Measurements from ENCODE around the gene SERPINB6.
"Not testable (repeated sequence)": the region's sequence is repeated elsewhere in the genome, so short reads cannot be mapped to it uniquely, and the experiment has no call there.

The SERPINB6 gene

DNA sequence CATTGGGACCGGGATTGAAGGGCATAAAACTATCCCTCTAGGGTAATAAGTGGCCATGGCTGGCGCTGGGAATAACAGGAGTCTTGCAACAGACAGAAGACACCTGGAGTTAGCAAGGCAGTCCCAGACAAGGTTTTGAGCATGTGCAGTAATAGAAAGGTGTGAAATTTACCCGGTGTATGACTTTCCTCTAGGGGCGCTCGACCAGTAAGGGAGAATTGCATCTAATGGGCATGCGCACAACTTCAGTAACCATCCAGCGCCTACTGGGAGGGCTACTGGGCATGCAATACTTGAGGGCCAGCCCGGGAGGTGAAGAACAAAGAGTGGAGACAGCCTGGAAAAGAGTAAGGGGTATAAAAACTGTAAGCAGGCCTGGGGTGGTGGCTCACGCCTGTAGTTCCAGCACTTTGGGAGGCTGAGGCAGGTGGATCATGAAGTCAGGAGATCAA is 32.7 kb downstream of the SERPINB6 start:
- no peak for DNase-seq (ENCODE audit: low read depth)

- no peak for DNase-seq (ENCODE audit: low read depth)
Measured at GRCh38 chr6:2938004-2938631, 33.2 kb downstream of the SERPINB6 start.

- DNase-seq (ENCODE audit: low read depth): no peak
Measured at GRCh38 chr6:2937627-2938003, 33.8 kb downstream of the SERPINB6 start.

DNA sequence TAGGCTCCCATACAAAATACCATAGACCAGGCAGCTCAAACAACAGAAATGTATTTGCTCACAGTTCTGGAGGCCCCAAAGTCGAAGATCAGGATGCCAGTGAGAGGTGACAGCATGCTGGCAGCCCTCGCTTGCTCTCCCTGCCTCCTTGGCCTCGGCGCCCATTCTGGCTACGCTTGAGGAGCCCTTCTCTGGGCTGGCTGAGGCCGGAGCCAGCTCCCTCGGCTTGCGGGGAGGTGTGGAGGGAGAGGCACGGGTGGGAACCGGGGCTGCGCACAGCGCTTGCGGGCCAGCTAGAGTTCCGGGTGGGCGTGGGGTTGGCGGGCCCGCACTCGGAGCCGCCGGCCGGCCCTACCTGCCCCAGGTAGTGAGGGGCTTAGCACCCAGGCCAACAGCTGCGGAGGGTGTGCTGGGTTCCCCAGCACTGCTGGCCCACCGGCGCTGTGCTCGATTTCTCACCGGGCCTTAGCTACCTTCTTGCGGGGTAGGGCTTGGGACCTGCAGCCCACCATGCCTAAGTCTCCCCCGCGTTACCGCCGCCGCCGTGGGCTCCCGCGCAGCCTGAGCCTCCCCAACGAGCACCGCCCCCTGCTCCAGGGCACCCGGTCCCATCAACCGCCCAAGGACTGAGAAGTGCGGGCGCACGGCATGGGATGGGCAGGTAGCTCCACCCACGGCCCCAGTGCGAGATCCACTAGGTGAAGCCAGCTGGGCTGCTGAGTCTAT is 35.6 kb downstream of the SERPINB6 start:
- no peak for DNase-seq (ENCODE audit: low read depth)

DNA sequence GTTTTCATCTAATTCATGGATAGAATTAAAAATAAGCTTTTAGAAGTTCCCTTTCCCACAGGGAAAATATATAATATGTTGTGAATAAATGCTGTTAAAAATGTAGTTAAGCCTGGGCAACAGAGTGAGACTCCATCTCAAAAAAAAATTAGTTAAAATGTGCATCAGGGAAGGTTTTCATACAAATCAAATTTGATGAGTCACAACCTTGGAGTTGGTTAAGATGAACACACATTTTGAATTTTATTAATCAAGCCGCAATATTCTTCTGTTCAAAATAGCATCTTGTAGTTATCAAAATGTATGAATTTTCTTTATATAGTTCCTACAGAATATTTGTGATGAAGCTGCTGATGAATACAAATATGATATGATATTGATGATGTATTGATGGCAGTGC is 37.3 kb downstream of the SERPINB6 start:
- DNase-seq (ENCODE audit: low read depth): no peak

DNA sequence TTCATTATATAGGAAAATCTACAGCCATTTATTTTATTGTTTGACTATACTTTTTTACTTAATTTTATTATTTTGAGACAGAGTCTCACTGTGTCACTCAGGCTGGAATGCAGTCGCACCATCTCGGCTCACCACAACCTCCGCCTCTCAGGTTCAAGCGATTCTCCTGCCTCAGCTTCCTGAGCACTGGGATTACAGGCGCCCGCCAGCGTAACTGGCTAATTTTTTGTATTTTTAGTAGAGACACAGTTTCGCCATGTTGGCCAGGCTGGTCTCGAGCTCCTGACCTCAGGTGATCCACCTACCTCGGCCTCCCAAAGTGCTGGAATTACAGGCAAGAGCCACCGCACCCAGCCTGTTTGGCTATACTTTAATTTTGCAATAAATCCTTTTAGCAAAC is 38.5 kb downstream of the SERPINB6 start:
- not testable (repeated sequence) for DNase-seq (ENCODE audit: low read depth)

DNA sequence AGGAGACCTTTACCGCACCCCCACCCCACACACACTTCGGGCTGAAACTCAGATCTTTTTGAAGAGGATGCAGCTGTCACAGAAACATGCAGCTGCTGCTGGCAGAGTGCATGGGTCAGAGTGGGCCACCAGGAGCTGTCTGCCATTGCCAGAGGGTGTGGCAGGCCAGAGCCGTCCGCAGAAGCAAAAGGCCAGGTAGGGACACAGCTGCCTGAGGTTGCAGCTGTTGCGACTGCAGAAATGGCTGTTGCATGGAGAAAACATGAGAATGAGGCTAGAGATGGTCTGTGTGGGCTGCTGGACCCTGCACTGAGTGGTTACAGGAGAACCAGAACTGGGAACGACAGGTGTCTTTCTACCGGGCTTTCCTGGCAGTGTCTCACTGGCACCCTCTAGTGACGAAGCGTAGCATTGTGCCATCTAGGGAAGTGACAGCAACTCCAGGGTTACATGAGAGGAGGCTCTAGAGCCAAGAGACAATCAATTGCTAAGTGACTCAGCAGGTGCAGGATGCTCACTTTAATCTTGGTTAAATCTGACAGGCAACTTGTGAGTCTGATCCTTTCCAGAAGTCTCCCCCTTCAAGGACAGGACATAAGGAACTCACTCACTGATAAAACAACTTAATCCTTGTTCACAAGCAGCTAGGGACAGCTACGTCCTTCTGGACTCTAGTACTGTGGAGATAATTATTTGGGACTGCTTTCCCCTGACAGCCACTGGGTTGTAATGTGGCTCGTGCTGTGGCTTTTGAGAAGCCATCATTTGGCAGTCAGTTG is 39.2 kb downstream of the SERPINB6 start:
- DNase-seq (ENCODE audit: low read depth): peak; percentile 84

DNA sequence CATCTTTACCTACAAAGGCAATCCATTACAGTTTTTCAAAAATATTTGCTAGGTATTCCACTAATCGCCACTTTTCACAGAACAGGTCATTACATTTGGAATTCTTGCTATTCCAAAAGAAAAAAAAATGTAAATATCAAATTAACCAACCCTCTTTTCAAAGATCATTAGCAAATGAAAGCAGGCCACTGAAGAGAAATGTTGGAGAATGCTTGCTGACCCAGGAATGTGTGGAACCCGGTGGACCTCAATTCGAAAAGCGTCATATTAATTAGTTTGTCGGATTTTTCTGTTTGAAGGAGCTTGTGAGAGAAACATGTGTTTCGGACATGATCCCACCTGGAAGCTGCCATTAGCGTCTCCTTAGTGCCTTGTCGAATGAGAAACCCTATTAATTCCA is 40.3 kb downstream of the SERPINB6 start:
- no peak for DNase-seq (ENCODE audit: low read depth)

DNA sequence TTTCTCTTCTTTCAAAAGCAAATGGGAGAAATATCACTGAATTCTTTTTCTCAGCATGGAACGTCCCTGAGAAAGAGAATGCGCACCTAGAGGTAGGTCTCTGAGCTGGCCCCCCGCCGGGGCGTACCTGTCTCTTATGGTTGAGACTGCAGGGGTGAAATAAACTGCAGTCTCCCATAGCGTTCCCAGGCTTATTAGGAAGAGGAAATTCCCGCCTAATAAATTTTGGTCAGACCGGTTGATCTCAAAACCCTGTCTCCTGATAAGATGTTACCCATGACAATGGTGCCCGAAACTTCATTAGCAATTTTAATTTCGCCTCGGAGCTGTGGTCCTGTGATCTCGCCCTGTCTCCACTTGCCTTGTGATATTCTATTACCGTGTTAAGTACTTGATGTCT is 43.4 kb downstream of the SERPINB6 start:
- DNase-seq (ENCODE audit: low read depth): not testable (repeated sequence)

DNA sequence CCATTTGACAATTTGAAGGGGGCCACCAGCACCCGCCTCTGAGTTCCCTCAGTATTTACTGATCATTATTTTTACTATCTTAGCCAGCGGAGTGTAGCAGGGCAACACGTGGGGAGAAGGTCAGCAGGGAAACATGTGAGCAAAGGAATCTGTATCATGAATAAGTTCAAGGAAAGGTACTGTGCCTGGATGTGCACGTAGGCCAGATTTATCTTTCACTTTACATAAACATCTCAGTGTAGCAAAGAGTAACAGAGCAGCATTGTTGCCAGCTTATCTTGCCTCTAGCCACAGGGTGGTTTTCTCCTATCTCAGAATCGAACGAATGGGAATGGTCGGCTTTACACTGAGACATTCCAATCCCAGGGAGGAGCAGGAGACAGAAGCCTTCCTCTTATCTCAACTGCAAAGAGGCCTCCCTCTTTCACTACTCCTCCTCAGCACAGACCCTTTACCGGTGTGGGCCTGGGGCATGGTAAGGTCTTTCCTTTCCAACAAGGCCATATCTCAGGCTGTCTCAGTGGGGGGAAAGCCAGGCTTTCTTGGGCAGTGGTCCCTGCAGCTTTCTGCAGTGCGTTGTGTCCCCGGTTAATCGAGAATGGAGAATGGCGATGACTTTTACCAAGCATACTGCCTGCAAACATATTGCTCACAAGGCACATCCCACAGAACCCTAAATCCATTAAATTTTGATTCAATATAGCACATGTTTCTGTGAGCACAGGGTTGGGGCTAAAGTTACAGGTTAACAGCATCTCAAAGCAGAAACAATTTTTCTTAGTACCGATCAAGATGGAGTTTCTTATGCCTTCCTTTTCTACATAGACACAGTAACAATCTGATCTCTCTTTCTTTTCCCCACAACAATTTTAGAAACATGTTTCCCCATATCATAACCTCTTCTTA is 45.3 kb downstream of the SERPINB6 start:
- not testable (repeated sequence) for DNase-seq (ENCODE audit: low read depth)

DNA sequence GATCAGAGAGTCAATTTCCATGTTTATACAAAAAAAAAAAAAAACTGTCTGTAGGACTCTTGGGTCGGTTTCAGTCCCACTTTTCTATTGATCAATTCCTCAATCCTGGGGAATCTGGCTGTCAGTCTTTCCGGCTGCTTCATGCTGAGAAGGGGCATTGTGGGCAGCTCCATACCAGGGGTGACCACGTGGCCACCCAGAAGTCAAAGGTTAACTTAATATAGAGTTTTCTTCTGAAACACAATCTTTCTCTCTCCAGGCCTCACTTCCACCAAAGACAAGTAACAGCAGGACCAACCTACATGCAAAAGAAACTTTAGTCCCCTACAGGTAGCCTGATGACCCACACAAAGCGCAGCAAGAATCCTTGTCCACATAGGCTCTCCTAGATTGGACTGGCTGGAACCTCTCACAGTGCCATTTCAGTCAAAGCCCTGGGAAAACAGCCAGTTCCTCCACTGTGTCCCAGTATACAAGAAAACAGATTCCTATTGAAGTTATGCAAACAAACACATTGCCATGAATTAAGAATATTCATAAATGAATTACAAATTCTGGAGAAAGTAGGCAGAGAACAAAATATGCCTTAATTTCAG is 49.7 kb downstream of the SERPINB6 start:
- no peak for DNase-seq (ENCODE audit: low read depth)

DNA sequence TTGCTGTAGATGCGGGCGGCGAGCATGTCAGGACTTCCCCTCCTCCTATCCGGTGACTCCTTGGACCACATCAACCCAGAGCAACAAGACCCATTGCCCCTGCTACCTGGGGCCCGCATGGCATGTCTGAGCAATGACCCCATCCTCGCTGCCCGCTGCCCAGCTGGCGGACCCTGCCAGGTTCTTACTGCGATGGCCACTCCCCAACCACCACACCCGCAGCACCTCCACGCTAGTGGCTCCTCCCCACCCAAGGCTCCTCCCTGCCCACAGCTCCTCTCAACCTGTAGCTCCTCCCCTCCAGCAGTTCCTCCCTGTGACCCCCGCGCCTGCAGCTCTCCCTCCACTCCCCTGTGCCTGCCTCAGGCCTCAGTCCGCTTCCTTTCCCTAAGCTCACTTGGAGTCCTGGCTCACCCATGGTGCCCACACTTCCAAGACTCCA is 50.7 kb downstream of the SERPINB6 start:
- no peak for DNase-seq (ENCODE audit: low read depth)

DNA sequence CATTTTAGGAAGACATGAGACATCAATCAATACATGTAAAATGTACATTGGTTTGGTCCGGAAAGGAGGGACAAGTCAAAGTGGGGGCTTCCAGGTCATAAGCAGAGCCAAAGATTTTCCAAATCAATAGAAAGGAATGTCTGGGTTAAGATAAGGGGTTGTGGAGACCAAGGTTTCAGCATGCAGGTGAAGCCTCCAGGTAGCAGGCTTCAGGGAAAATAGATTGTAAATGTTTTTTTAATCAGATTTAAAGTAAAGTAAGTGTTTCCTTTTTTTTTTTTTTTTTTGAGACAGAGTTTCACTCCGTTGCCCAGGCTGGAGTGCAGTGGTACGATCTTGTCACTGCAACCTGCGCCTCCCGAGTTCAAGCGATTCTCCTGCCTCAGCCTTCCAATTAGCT is 51.5 kb downstream of the SERPINB6 start:
- no peak for DNase-seq (ENCODE audit: low read depth)

- DNase-seq (ENCODE audit: low read depth): no peak
Measured at GRCh38 chr6:2919401-2919800, 52.0 kb downstream of the SERPINB6 start.

DNA sequence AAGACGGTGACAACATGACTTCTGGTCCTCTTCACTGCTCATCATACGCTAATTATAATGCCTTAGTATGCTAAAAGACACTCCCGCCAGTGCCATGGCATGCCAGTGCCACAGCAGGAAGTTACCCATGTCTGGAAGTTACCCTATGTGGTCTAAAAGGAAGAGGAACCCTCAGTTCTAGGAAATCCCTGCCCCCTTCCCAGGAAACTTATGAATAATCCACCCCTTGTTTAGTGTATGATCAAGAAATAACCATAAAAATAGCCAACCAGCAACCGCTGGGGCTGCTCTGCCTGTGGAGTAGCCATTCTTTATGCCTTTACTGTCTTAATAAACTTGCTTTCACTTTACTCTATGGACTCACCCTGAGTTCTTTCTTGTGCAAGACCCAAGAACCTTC is 52.4 kb downstream of the SERPINB6 start:
- DNase-seq (ENCODE audit: low read depth): no peak

DNA sequence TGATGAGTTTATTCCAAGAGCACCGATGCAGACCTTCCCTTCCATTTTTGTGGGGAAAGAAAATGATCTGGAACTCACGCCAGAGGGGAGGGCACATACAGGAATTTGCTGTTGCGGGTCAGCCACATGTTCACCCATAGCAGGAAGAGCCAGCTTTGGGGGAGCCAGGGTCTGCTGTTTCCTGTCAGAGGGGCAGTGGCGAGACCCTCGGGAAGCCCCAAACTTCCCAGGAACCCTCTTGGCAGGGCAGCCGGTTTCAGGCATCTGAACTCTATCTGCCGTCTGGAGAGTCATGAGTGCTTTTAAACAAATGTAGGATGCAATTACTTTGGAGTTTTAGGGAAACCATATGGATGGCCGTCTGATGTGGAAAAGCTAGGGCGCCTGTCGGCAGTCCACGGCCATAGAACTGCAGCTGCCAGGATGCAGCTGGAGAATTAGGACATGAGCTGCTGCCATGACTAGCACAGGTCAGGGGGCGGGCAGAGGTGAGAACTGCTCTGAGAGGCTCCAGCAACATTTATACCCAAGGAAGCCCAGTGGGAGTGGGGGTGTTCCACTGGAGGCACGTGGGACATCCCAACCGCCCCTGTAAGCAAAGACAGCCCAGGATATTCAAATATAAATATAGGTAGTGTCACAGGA is 53.4 kb downstream of the SERPINB6 start:
- no peak for DNase-seq (ENCODE audit: low read depth)

GRCh38 chr6:2917065-2917464 is 54.3 kb downstream of the SERPINB6 start:
- DNase-seq (ENCODE audit: low read depth): no peak

DNA sequence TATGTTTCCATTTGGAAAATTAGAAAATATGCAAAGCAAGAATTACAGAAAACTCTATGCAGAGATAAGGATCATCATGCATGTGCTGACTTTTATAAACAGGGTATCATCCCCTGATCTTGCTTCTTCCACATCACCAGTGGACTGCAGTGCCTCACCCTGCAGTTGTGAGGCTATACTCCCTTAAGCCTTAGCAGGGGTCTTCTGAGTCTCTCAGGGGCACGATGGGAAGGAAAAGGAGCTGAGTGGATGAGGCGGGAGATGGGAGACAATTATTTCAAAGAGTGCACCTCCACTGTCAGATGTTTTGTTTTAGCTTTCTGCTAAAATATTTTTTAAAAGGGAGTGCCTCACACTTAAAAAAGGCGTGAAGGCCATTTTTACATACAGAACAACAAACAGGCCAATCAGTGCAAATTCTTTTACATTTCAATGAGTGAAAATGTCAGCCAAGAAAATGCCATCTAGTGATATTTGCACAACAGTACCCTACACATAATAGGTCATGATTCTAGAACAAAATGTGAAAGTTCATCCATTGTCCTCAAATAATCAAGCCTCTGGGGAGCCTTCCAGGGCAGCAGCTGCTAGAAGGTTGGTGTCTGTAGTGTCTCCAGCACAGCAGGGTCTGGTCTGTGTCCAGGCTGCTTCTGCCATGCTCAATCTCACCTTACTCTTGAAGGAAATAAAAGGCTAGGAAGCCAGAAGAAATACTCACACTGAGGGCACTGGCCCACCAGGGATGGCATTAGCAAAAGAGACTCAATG is 55.0 kb downstream of the SERPINB6 start:
- no peak for DNase-seq (ENCODE audit: low read depth)

GRCh38 chr6:2915150-2915549 is 56.2 kb downstream of the SERPINB6 start:
- DNase-seq (ENCODE audit: low read depth): no peak

GRCh38 chr6:2914318-2914660 is 57.1 kb downstream of the SERPINB6 start:
- DNase-seq (ENCODE audit: low read depth): no peak
